ENCODE results near the gene TIMELESS.

DNA sequence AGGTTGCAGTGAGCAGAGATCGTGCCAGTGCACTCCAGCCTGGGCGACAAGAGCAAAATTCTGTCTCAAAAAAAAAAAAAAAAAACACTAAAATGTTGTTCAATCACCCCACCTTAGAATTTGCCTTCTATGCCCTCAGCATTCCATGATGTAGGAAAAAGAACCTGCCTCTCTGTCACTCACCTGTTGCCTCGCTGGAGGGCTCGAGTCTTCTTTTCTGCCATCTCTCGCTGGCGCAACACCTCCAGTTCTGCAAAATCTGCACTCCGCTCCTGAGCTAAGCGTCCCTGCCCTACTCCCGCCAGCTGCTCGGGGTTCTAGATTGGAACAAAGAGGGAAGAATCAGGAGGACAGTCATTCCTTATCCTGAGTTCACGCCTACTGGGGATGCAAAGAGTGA is 17.9 kb downstream of the TIMELESS start:
- TF ChIP-seq EZH2 (IDR thresholded peaks at IDR 0.05; ENCODE audit: insufficient read depth, poor library complexity, severe bottlenecking) (no peak), EZH2phosphoT487 (IDR thresholded peaks at IDR 0.05; ENCODE audit: insufficient read depth, low read depth) (no peak)
